RWPE2 (cell line): ENCODE results near the gene SNX9.

Source experiments
- ATAC-seq: fragments of 200-7000 bp; cut with Tn5 transposase; 3 replicates; pipeline ENCODE4 v1.9.1; 2021; ENCODE audit warnings: low read depth
- DNase-seq: peaks from one replicate; pipeline ENCODE4 v3.0.0-alpha.2; 2020; ENCODE audit warnings: low spot score
- H3K27ac ChIP-seq: fragments of 450-650 bp; 2 replicates; pipeline ENCODE4 v1.5.1; 2017; ENCODE audit warnings: mild to moderate bottlenecking; ENCODE audit not compliant: poor library complexity, severe bottlenecking
- H3K27me3 ChIP-seq: fragments of 250-450 bp; sonication (Bioruptor Pico); 2 replicates; pipeline ENCODE4 v1.5.1; 2021; ENCODE audit warnings: mild to moderate bottlenecking, moderate library complexity; ENCODE audit not compliant: insufficient read depth, poor library complexity, severe bottlenecking
- H3K36me3 ChIP-seq: fragments of 250-450 bp; sonication (Bioruptor Pico); 2 replicates; pipeline ENCODE4 v1.5.1; 2020; ENCODE audit warnings: low read depth, mild to moderate bottlenecking, moderate library complexity
- H3K4me1 ChIP-seq: fragments of 250-450 bp; sonication (Bioruptor Pico); 2 replicates; pipeline ENCODE4 v1.5.1; 2021; ENCODE audit warnings: mild to moderate bottlenecking, moderate library complexity; ENCODE audit not compliant: insufficient read depth, poor library complexity, severe bottlenecking
- H3K4me3 ChIP-seq: fragments of 250-450 bp; sonication (Bioruptor Pico); 2 replicates; pipeline ENCODE4 v1.5.1; 2021; ENCODE audit warnings: mild to moderate bottlenecking, moderate library complexity; ENCODE audit not compliant: severe bottlenecking
- H3K9me3 ChIP-seq: fragments of 250-450 bp; sonication (Bioruptor Pico); 2 replicates; pipeline ENCODE4 v1.5.1; 2021; ENCODE audit warnings: mild to moderate bottlenecking, moderate library complexity; ENCODE audit not compliant: severe bottlenecking
- TF ChIP-seq, protein P1 (sequence below): fragments of 450-650 bp; IDR thresholded peaks from one replicate; pipeline ENCODE4 v1.5.1; 2017; ENCODE audit warnings: mild to moderate bottlenecking, moderate library complexity; ENCODE audit not compliant: poor library complexity, severe bottlenecking

Gene SNX9

DNA sequence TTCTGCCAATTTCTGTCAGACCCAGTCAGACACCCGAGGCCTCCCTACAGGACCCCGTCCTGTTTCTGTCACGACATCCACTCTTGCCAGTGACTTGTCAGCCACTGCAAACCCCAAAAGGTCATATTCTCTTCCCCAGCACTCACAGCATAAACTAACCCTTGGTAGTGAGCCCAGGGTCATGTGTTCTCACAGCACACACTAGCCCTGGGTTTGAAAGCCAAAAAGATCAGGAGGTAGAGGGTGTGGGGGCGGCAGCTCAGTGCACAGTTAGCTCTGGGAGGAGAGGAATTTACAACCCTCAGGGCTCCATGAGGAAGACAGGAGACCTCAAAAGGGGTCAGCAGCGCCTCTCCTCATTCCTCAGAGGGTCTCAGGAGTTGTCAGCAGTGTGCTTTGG lies 9.9 kb upstream of the SNX9 start:
- no peak for DNase-seq
- no peak overlapping the region for H3K27ac ChIP-seq
- TF ChIP-seq, protein P1, sequence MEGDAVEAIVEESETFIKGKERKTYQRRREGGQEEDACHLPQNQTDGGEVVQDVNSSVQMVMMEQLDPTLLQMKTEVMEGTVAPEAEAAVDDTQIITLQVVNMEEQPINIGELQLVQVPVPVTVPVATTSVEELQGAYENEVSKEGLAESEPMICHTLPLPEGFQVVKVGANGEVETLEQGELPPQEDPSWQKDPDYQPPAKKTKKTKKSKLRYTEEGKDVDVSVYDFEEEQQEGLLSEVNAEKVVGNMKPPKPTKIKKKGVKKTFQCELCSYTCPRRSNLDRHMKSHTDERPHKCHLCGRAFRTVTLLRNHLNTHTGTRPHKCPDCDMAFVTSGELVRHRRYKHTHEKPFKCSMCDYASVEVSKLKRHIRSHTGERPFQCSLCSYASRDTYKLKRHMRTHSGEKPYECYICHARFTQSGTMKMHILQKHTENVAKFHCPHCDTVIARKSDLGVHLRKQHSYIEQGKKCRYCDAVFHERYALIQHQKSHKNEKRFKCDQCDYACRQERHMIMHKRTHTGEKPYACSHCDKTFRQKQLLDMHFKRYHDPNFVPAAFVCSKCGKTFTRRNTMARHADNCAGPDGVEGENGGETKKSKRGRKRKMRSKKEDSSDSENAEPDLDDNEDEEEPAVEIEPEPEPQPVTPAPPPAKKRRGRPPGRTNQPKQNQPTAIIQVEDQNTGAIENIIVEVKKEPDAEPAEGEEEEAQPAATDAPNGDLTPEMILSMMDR: no peak

DNA sequence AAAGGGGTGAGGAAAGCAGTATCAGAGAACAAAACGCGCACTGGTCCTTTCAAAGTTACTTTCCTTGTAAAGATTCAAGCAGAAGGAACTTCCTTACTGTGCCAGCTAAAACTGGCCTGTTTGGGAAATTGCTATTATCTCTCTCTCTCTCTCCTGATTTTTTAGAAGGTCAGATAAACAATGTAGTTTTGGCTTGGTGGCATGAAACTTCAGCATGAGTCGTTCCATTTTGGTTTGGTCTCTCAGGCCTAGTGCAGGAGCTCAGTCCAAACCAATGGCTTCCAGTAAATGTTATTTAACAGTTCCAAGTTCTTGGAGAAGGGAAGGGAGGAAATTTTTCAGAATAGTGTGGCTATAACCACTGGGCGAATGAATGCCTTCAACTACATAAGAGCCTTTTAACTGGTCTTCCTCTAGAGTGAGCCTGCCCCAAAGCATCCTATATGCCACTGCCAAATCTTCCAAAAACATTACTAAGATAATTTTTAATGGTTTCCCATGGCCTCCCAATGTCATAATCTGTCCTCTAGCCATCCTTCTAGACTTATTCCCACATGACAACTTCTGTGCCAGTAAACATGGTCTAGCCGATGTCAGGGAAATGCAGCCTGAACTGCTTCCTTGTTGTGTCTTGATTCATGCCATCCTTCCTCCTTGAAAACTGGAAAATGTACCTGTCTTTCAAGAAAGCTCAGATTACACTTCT lies 9.1 kb upstream of the SNX9 start:
- Histone ChIP-seq H3K4me1 (no peaks in the 10 kb centered on the region), H3K4me3 (no peak overlapping the region), H3K27me3 (no peaks in the 10 kb centered on the region), H3K9me3 (no peaks in the 10 kb centered on the region), H3K27ac (no peak overlapping the region), H3K36me3 (no peaks in the 10 kb centered on the region)
- ATAC-seq (no peak), DNase-seq (no peak)
- TF ChIP-seq, protein P1: no peak

More for the DNA sequence above, 9.9 kb upstream of the SNX9 start:
- Histone ChIP-seq H3K4me1 (no peaks in the 10 kb centered on the region), H3K36me3 (no peaks in the 10 kb centered on the region), H3K4me3 (no peak overlapping the region), H3K9me3 (no peaks in the 10 kb centered on the region), H3K27me3 (no peaks in the 10 kb centered on the region)
- ATAC-seq: no peak

GRCh38 chr6:157814883-157815282 lies 8.2 kb upstream of the SNX9 start:
- Histone ChIP-seq H3K27me3 (no peaks in the 10 kb centered on the region), H3K9me3 (no peaks in the 10 kb centered on the region), H3K4me1 (no peaks in the 10 kb centered on the region), H3K27ac (no peak overlapping the region), H3K4me3 (no peak overlapping the region), H3K36me3 (no peaks in the 10 kb centered on the region)
- TF ChIP-seq, protein P1: no peak
- DNase-seq: no peak
- ATAC-seq: no peak

- TF ChIP-seq, protein P1: no peak
- Histone ChIP-seq H3K36me3 (no peaks in the 10 kb centered on the region), H3K9me3 (no peaks in the 10 kb centered on the region), H3K27me3 (no peaks in the 10 kb centered on the region), H3K27ac (no peak overlapping the region), H3K4me3 (no peak overlapping the region), H3K4me1 (peaks cover 17% of the 10 kb centered on the region)
- DNase-seq: no peak
- ATAC-seq: no peak
These were observed 1.6 kb upstream of the SNX9 start for GRCh38 chr6:157821342-157822033.
